Measurements from ENCODE around the gene TRAF6. TPM values are rescaled to one million over a fixed set of nuclear protein-coding genes. Genes with fewer than 3 reads are reported as not detected.
A peak's percentile ranks its signal among the peaks of the same experiment; 100 is the strongest.

TRAF6 gene
- polyA plus RNA-seq, 1 of the 3 experiments (the other 2 are of a cell fraction), result 4.3 TPM

DNA sequence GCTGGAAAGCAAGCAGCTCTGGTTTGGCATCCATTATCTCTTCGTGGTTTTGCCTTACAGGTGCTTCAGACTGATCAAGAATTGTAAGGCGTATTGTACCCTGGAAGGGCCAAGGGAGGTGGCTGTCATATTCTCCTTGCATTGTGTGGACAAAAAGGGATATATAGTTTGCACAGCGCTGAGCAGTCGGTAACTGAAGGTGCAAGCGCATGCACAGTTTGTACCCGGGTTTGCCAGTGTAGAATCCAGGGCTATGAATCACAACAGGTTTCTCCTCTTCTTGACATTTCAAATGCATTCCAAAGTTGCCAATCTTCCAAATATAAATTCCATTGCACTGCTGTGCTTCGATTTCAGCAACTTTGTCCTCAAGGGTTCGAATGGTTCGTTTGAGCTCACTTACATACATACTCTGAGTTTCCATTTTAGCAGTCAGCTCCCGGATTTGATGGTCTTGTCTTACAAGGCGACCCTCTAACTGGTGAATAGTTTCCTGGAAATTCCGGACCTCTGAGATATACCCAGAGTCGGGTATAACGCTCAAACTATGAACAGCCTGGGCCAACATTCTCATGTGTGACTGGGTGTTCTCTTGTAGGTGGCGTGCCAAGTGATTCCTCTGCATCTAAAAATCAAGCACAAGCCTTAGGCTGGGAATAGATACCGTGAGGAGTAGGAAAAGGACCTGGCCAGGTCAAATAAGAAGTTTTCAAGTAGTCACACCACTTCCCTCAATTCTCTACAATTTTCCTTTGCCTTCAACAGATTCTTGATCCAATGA, 19.9 kb downstream of the TRAF6 start (continued):
- TF ChIP-seq GABPA (IDR thresholded peaks at IDR 0.05; ENCODE audit: low read depth), result no peak
- TF ChIP-seq RXRA (IDR thresholded peaks at IDR 0.05; ENCODE audit: borderline replicate concordance, low read depth), result no peak
- TF ChIP-seq TEAD4 (IDR thresholded peaks at IDR 0.05; ENCODE audit: borderline replicate concordance, insufficient read depth), result no peak
- no peak for TF ChIP-seq FOXM1 (IDR thresholded peaks at IDR 0.05; ENCODE audit: low read depth)
- no peak for TF ChIP-seq FOSL2 (IDR thresholded peaks at IDR 0.05; ENCODE audit: borderline replicate concordance, low read depth)

DNA sequence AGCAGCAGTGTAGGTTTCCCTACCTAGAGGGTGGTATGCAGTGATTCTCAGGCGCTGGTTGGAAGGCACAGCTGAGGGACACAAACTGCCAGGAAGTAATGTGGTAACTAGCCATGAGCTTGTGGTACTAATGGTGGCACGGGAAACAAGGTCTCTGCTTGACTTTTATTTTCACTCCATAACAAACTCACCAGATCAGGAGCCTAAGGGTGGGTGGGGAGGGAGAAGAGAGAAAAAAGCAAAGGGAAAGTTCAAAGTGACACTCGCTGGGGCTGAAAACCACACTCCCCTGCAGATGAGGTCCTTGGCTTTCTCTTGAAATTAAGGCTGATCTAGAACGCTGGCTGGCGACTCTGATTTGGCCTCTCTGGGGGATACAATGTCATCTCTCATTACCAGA, 22.0 kb downstream of the TRAF6 start:
- CTCF ChIA-PET, result interaction anchor here (0.6 to 2.6 kb wide), 6 partner anchors 10 to 260 kb away, joined by 3 to 22 read pairs (median 5); partner anchors contain the start of gene TRAF6
- no peaks in the 10 kb centered on the region for H3K27me3 ChIP-seq (ENCODE audit: insufficient read depth)
- H2AFZ ChIP-seq (ENCODE audit: low read depth), result no peak overlapping the region
- H3K4me3 ChIP-seq (ENCODE audit: low read depth in 2 of 2, low read length in 1 of 2), result no peak overlapping the region
- peaks cover 12 to 25% of the 10 kb centered on the region in 2 experiments; a peak in 3 of 4 replicates for H3K4me1 ChIP-seq (ENCODE audit: control insufficient read depth in 1 of 2, insufficient read depth in 2 of 2, low read depth in 1 of 2, low read length in 1 of 2)
- no peak overlapping the region for H3K4me2 ChIP-seq
- H4K20me1 ChIP-seq (ENCODE audit: insufficient read depth), result peaks cover 11% of the 10 kb centered on the region; the same call in 1 of the 2 replicates
- 90% methylated on average over 5 of the region's 5 CpGs for WGBS (ENCODE audit: low lambda C conversion rate)
- POLR2A ChIA-PET, result no interaction called here
- peaks cover 63 to 83% of the 10 kb centered on the region in 2 experiments for H3K36me3 ChIP-seq (replicated peaks in 1 of 2; ENCODE audit: control insufficient read depth in 1 of 2, insufficient read depth in 2 of 2, low read length in 1 of 2)
- H3K9me3 ChIP-seq, result no peaks in the 10 kb centered on the region
- H3K9me2 ChIP-seq, result no peaks in the 10 kb centered on the region
- H3K79me2 ChIP-seq (ENCODE audit: insufficient read depth), result peaks cover 18% of the 10 kb centered on the region; the same call in 1 of the 2 replicates
- no peak for DNase-seq
- H3K27ac ChIP-seq (ENCODE audit: low read depth in 2 of 2, low read length in 1 of 2), result peak overlapping the region; percentile 23 to 40; a peak in 3 of 4 replicates
- H3K9ac ChIP-seq, result no peak overlapping the region
- peaks cover 7% of the 10 kb centered on the region for H3F3A ChIP-seq (replicated peaks; ENCODE audit: insufficient read depth)
- TF ChIP-seq GATA2 (CRISPR knock-in tag; IDR thresholded peaks at IDR 0.05) (no peak), JUND (IDR thresholded peaks at IDR 0.05) (no peak), NRF1 (IDR thresholded peaks at IDR 0.05; ENCODE audit: low read depth, low read length) (no peak), EP300 (IDR thresholded peaks at IDR 0.05; ENCODE audit: borderline replicate concordance in 1 of 2, low read depth in 1 of 2, low read length in 1 of 2) (no peak), CTCF (IDR thresholded peaks at IDR 0.05) (no peak), SIN3A (IDR thresholded peaks at IDR 0.05; ENCODE audit: borderline replicate concordance, low read depth, low read length) (no peak), TCF12 (IDR thresholded peaks at IDR 0.05) (no peak), GABPA (IDR thresholded peaks at IDR 0.05; ENCODE audit: low read depth) (no peak), RCOR1 (IDR thresholded peaks at IDR 0.05; ENCODE audit: low read length) (no peak), MEF2A (IDR thresholded peaks at IDR 0.05; ENCODE audit: borderline replicate concordance, low read depth) (no peak), MAX (IDR thresholded peaks at IDR 0.05; ENCODE audit: low read depth) (no peak), ELF1 (IDR thresholded peaks at IDR 0.05) (no peak), MXI1 (IDR thresholded peaks at IDR 0.05; ENCODE audit: low read depth, low read length) (no peak), YY1 (IDR thresholded peaks at IDR 0.05; ENCODE audit: low read depth) (no peak)
- TF ChIP-seq, protein P1, sequence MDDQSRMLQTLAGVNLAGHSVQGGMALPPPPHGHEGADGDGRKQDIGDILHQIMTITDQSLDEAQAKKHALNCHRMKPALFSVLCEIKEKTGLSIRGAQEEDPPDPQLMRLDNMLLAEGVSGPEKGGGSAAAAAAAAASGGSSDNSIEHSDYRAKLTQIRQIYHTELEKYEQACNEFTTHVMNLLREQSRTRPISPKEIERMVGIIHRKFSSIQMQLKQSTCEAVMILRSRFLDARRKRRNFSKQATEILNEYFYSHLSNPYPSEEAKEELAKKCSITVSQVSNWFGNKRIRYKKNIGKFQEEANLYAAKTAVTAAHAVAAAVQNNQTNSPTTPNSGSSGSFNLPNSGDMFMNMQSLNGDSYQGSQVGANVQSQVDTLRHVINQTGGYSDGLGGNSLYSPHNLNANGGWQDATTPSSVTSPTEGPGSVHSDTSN (IDR thresholded peaks at IDR 0.05), result no peak

All from SK-N-SH (cell line).